ENCODE results near the gene CABP5. TPM values are rescaled to one million over a fixed set of nuclear protein-coding genes. Genes with fewer than 3 reads are reported as not detected.

CABP5 gene
- total RNA-seq, 4 donors from 2014 or later, result not detected

GRCh38 chr19:47996230-47996727 lies 47.6 kb downstream of the CABP5 start:
- no peak for TF ChIP-seq CTCF (IDR thresholded peaks at IDR 0.05; ENCODE audit: low read depth)

- TF ChIP-seq CTCF (IDR thresholded peaks at IDR 0.05; ENCODE audit: low read depth), result no peak
These were observed 49.6 kb downstream of the CABP5 start, which contains the start of gene ELSPBP1 for GRCh38 chr19:47994209-47994802. Gene ELSPBP1 (plus strand): TSS chr19:47994632. CDS start chr19:48008668, 14,036 bp downstream.

GRCh38 chr19:47992070-47992469 lies 51.8 kb downstream of the CABP5 start, which contains the start of gene BSPH1:
Gene BSPH1 (minus strand): TSS chr19:47992170. CDS start chr19:47992081, 89 bp downstream.
- no peak for TF ChIP-seq CTCF (IDR thresholded peaks at IDR 0.05; ENCODE audit: low read depth)

- TF ChIP-seq CTCF (IDR thresholded peaks at IDR 0.05; ENCODE audit: low read depth), result no peak
These were observed 52.6 kb downstream of the CABP5 start for GRCh38 chr19:47991191-47991808.

Other genes starting within 250 kb of the CABP5 start
- gene TPRX1, start 239.5 kb downstream of the CABP5 start, total RNA-seq, result not detected
- not detected for gene CRX, start 222.1 kb downstream of the CABP5 start, total RNA-seq
- gene TPRX2, start 184.8 kb downstream of the CABP5 start, total RNA-seq, result not detected
- not detected for gene SULT2A1, start 157.8 kb downstream of the CABP5 start, total RNA-seq
- gene BSPH1, start 51.9 kb downstream of the CABP5 start, total RNA-seq, result not detected
- gene ELSPBP1, start 49.4 kb downstream of the CABP5 start, total RNA-seq, result not detected
- gene PLA2G4C, start 66.7 kb upstream of the CABP5 start, total RNA-seq, result 10 to 100 TPM in 2 of 4 donors, 1 to 10 TPM in 2; 3.5 to 11.1 (median 8.9) TPM
- 10 to 100 TPM in 1 of 4 donors, 1 to 10 TPM in 3; 2.3 to 22.0 (median 8.5) TPM for gene LIG1, start 126.3 kb upstream of the CABP5 start, total RNA-seq
- 1 to 10 TPM; 1.9 to 8.1 (median 3.0) TPM for gene ZSWIM9, start 126.6 kb upstream of the CABP5 start, total RNA-seq
- 100 to 1,000 TPM in 1 of 4 donors, 10 to 100 TPM in 3; 42.5 to 103 (median 65.2) TPM for gene CARD8, start 211.8 kb upstream of the CABP5 start, total RNA-seq
- under 1 TPM in 3 of 4 donors, not detected in 1; 0.19 to 0.65 (median 0.34) TPM for gene ZNF114, start 226.0 kb upstream of the CABP5 start, total RNA-seq